SU-DHL-6 (cell line): ENCODE results near the gene SRP72.

Experiments
- CTCF ChIP-seq: fragments of 200-600 bp; sonication (generic); IDR thresholded peaks from one replicate; pipeline ENCODE4 v1.5.1; 2017; ENCODE audit warnings: antibody characterized with exemption, mild to moderate bottlenecking, low read length, moderate library complexity; ENCODE audit not compliant: insufficient read depth, poor library complexity, severe bottlenecking
- EZH2phosphoT487 ChIP-seq: fragments of 200-600 bp; sonication (generic), shearing (Covaris generic); conservative IDR thresholded peaks from 2 replicates; pipeline ENCODE4 v1.6.1; 2018; ENCODE audit warnings: mild to moderate bottlenecking, antibody characterized with exemption, low read length, moderate library complexity, mixed read lengths

- TF ChIP-seq CTCF (no peak), EZH2phosphoT487 (no peak)
These were observed 5.3 kb upstream of the SRP72 start for GRCh38 chr4:56462157-56462556.
